Measurements from ENCODE around the gene POMT1. TPM values are rescaled to one million over a fixed set of nuclear protein-coding genes. Genes with fewer than 3 reads are reported as not detected.

Gene POMT1
- total and polyA plus RNA-seq, 2 of the 8 experiments (the other 6 are each of a cell fraction or from before 2014, with no cell fraction given) = 22.3 to 33.2 TPM

- TF ChIP-seq CHD7 (IDR thresholded peaks at IDR 0.05; ENCODE audit: insufficient replicate concordance, low read length) (no peak), CHD2 (IDR thresholded peaks at IDR 0.05; ENCODE audit: low read length) (no peak)
Measured at GRCh38 chr9:131473198-131473885, 29.4 kb upstream of the POMT1 start (continued).
